OCI-LY1 (cell line): ENCODE measurements around the gene HTR1D.

Source experiments
- EZH2 ChIP-seq: fragments of 200-600 bp; sonication (generic), shearing (Covaris generic); IDR thresholded peaks from 2 replicates; pipeline ENCODE4 v1.8.0; 2017; ENCODE audit warnings: borderline replicate concordance, mixed run types, mild to moderate bottlenecking, antibody characterized with exemption, low read length, moderate library complexity, mixed read lengths
- TF ChIP-seq, protein P1 (sequence below): fragments of 200-600 bp; sonication (generic), shearing (Covaris generic); IDR thresholded peaks from 2 replicates; pipeline ENCODE4 v1.5.1; 2017; ENCODE audit warnings: mild to moderate bottlenecking, antibody characterized with exemption, low read length, moderate library complexity, mixed read lengths

- TF ChIP-seq, protein P1, sequence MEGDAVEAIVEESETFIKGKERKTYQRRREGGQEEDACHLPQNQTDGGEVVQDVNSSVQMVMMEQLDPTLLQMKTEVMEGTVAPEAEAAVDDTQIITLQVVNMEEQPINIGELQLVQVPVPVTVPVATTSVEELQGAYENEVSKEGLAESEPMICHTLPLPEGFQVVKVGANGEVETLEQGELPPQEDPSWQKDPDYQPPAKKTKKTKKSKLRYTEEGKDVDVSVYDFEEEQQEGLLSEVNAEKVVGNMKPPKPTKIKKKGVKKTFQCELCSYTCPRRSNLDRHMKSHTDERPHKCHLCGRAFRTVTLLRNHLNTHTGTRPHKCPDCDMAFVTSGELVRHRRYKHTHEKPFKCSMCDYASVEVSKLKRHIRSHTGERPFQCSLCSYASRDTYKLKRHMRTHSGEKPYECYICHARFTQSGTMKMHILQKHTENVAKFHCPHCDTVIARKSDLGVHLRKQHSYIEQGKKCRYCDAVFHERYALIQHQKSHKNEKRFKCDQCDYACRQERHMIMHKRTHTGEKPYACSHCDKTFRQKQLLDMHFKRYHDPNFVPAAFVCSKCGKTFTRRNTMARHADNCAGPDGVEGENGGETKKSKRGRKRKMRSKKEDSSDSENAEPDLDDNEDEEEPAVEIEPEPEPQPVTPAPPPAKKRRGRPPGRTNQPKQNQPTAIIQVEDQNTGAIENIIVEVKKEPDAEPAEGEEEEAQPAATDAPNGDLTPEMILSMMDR, result no peak
- TF ChIP-seq EZH2, result no peak
Observed at GRCh38 chr1:23211955-23212354, 5.3 kb downstream of the HTR1D start.
